Large intestine (tissue), 3 donors: Measurements from ENCODE around the gene LY86. TPM values are rescaled to one million over a fixed set of nuclear protein-coding genes. Genes with fewer than 3 reads are reported as not detected.

Experiments used
- DNase-seq, 2 donors: peaks; one replicate each; pipeline versions ENCODE4 v3.0.0 to v3.0.0-alpha.2; 2013
- H3K27ac ChIP-seq: one replicate; pipeline ENCODE4 v1.5.1; 2013; ENCODE audit warnings: low read length
- H3K27me3 ChIP-seq: 2 replicates; pipeline ENCODE4 v1.6.1; 2013; ENCODE audit warnings: low read length; ENCODE audit not compliant: control insufficient read depth, insufficient read depth
- H3K36me3 ChIP-seq: 2 replicates; pipeline ENCODE4 v1.6.1; 2013; ENCODE audit warnings: low read length; ENCODE audit not compliant: control insufficient read depth, insufficient read depth
- H3K4me1 ChIP-seq: one replicate; pipeline ENCODE4 v1.6.1; 2013; ENCODE audit warnings: low read length; ENCODE audit not compliant: control insufficient read depth, insufficient read depth
- H3K4me3 ChIP-seq: one replicate; pipeline ENCODE4 v1.5.1; 2013; ENCODE audit warnings: low read length
- H3K9me3 ChIP-seq: one replicate; pipeline ENCODE4 v1.6.1; 2013; ENCODE audit warnings: mild to moderate bottlenecking, low read depth, low read length, moderate library complexity; ENCODE audit not compliant: control insufficient read depth
- WGBS: methylation state at CpG from one replicate; pipeline ENCODE4 v1.1.5; 2013; ENCODE audit warnings: low lambda C conversion rate; ENCODE audit not compliant: insufficient coverage; 5-methylcytosine and 5-hydroxymethylcytosine counted together
- polyA plus RNA-seq: library from polyadenylated mRNA; unstranded; fragments of 120-200 nt; gene quantifications from one replicate; pipeline ENCODE4 v1.2.1, GENCODE V29; 2013

Gene LY86
- polyA plus RNA-seq, 1 donor = 3.5 TPM

DNA sequence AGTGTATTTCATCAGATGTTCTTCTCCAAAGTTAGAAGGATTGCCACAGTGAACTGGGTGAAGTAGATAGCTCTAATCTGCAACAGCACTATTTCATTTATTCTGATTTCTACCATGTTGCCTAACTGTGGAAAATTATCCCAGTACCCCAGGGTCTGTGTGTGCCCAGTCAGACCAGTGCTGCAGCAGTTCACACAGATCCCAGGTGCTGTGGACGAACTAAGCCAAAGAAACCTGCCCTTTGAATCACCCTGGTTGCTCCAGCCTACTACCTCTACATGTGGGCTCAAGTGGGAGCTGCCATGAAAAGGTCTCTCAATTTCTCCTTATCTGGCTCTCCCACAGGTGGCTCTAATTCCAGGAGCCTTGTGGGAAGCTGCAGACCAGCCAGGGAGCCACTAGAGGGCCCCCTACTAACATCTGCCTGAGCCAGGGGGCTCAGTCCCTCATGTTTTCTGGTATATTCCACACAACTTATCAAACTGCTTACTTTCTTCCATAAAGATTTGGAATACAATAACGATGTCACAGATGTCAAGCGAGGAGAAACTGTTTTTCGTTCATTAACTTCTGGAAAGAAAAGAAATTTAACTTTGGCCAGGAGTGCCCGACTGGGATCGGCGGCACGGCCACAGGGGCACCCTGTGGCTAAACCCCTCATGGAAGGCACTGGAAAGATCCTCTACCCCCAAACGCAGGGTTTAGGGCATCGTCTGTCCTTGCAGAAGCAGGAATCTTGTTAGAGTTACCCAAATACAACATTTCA is 31.6 kb upstream of the LY86 start:
- Histone ChIP-seq H3K4me3 (no peak overlapping the region), H3K9me3 (no peaks in the 10 kb centered on the region), H3K36me3 (no peaks in the 10 kb centered on the region), H3K4me1 (no peaks in the 10 kb centered on the region), H3K27ac (no peak overlapping the region), H3K27me3 (peaks cover 9% of the 10 kb centered on the region)
- peak in 1 of 2 donors; percentile 20 for DNase-seq
- 0% methylated on average over 1 of the region's 10 CpGs for WGBS

DNA sequence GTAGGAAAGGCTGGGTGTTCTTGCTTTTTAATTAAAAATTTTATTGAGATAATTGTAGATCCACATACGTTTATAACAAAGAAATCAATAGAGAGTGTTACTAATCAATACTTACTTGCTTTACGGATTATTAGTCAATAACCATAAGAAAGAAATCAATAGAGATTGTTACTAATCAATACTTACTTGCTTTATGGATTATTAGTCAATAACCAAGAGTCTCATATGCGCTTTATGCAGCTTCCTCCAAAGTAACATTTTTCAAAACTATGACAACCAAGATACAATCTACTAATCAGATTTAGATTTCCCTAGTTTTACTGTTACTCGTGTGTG is 31.0 kb upstream of the LY86 start:
- 100% methylated on average over 3 of the region's 4 CpGs for WGBS
- Histone ChIP-seq H3K27ac (no peak overlapping the region), H3K36me3 (no peaks in the 10 kb centered on the region), H3K4me3 (no peak overlapping the region), H3K4me1 (no peaks in the 10 kb centered on the region), H3K9me3 (no peaks in the 10 kb centered on the region), H3K27me3 (peaks cover 9% of the 10 kb centered on the region)
- no peak for DNase-seq

GRCh38 chr6:6557886-6558285 is 30.6 kb upstream of the LY86 start:
- no peak for DNase-seq
- Histone ChIP-seq H3K36me3 (no peaks in the 10 kb centered on the region), H3K27ac (no peak overlapping the region), H3K27me3 (peaks cover 9% of the 10 kb centered on the region), H3K4me1 (no peaks in the 10 kb centered on the region), H3K4me3 (no peak overlapping the region), H3K9me3 (no peaks in the 10 kb centered on the region)
- 100% methylated on average over 3 of the region's 7 CpGs for WGBS

GRCh38 chr6:6559994-6560570 is 28.4 kb upstream of the LY86 start:
- Histone ChIP-seq H3K4me3 (no peak overlapping the region), H3K36me3 (no peaks in the 10 kb centered on the region), H3K27ac (no peak overlapping the region), H3K4me1 (no peaks in the 10 kb centered on the region), H3K27me3 (peaks cover 9% of the 10 kb centered on the region), H3K9me3 (no peaks in the 10 kb centered on the region)
- no peak for DNase-seq
- no CpG with 5 or more reads among the region's 6 CpGs for WGBS

- no peaks in the 10 kb centered on the region for H3K9me3 ChIP-seq
- no peaks in the 10 kb centered on the region for H3K36me3 ChIP-seq
- H3K4me1 ChIP-seq = no peaks in the 10 kb centered on the region
- no peak overlapping the region for H3K27ac ChIP-seq
- DNase-seq = no peak
- H3K27me3 ChIP-seq = peaks cover 4% of the 10 kb centered on the region
- no CpG with 5 or more reads among the region's 3 CpGs for WGBS
- H3K4me3 ChIP-seq = no peak overlapping the region
Observed at GRCh38 chr6:6560909-6561308, 27.6 kb upstream of the LY86 start.

DNA sequence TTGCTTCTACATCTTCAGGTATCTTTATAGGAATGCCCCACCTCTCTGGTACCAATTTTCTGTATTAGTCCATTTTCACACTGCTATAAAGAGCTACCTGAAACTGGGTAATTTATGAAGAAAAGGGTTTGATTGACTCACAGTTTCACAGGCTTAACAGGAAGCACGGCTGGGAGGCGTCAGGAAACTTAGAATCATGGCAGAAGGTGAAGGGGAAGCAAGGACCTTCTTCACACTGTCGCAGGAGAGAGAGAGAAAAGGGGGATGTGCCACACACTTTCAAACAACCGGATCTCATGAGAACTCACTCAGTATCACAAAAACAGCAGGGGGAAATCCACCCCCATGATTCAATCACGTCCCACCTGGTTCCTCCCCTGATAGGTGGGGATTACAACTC is 24.4 kb upstream of the LY86 start:
- Histone ChIP-seq H3K4me3 (no peak overlapping the region), H3K36me3 (no peaks in the 10 kb centered on the region), H3K27ac (no peak overlapping the region), H3K4me1 (no peaks in the 10 kb centered on the region), H3K9me3 (no peaks in the 10 kb centered on the region), H3K27me3 (no peaks in the 10 kb centered on the region)
- DNase-seq = no peak
- WGBS = no CpG with 5 or more reads among the region's 5 CpGs

DNA sequence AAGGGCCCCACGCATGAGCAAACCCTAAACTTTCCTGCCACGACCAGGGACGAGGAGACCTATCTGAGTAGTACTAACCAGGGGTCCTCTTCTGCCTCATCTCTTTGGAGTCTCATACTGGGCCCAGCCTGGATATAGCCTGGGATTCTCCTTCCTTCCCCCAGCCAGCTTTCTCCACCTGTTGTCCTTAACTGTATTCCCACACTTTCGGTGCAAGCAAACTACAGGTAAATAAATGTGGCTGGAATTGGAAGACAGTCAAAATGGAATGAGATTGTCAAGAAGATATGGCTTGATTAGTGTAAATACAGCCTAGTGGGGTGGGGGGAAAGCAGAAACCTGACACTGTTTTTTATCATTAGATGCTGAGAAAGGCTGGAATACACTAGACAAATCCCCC is 23.5 kb upstream of the LY86 start:
- no CpG with 5 or more reads among the region's 4 CpGs for WGBS

GRCh38 chr6:6565488-6565887 is 23.0 kb upstream of the LY86 start:
- Histone ChIP-seq H3K9me3 (no peaks in the 10 kb centered on the region), H3K4me3 (no peak overlapping the region), H3K27ac (no peak overlapping the region), H3K4me1 (no peaks in the 10 kb centered on the region), H3K36me3 (no peaks in the 10 kb centered on the region), H3K27me3 (peaks cover 2% of the 10 kb centered on the region)
- no CpG with 5 or more reads among the region's 3 CpGs for WGBS
- no peak for DNase-seq

More for the DNA sequence above, 23.5 kb upstream of the LY86 start:
- no peak for DNase-seq
- Histone ChIP-seq H3K27me3 (peaks cover 2% of the 10 kb centered on the region), H3K36me3 (no peaks in the 10 kb centered on the region), H3K4me1 (no peaks in the 10 kb centered on the region), H3K27ac (no peak overlapping the region), H3K9me3 (no peaks in the 10 kb centered on the region), H3K4me3 (no peak overlapping the region)

DNA sequence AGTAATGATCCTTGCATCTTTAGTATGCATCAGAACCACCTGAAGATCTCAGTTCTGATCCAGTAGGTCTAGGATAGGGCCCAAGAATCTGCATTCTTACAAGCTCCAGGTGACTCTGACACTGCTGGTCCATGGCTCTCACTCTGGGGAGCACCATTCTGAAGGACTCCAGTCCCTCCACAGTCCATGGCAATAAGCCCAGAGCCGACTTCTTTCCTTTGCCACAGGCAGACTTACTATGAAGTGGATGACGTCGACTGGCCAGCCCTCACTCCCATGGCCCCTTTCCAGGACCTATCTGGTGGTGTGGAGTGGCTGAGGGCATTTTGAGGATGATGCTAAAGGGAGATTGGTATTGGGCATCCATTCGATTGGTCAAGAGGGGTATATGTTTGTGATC is 21.8 kb upstream of the LY86 start:
- DNase-seq = no peak
- WGBS = no CpG with 5 or more reads among the region's 4 CpGs

DNA sequence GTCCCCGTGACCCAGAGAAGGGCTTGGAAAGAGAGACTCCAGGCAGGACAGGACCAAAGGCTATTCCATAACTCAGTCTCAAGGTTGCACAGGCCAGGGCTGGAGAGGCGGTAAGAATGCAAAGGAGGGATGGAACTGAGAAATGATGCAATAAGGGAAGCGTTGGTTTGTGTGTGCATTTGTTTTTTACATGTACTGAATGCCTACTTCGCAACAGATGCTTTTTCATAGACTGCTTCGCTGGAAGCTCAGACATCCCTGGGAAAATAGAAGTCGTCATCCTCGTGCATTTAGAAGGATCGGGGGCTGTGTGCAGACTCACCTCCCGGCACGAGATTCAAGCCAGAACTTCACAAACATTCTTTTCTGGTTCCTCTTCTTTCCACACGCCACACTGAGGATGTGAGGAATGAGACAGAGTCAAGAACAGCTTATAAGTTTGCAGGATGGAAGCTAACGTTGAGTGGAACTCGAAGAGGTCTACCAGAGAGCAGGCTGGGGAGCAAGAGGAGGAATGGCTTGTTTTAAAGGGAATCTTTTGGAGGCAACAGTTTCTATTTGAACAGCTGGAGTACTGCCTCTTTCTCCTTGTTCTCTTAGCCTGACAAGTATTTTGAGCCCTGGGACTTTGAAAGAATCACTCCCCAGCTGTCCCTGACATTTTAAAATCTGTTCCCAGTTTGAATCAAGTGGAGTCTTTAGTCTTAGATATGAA is 19.3 kb upstream of the LY86 start:
- Histone ChIP-seq H3K27me3 (peaks cover 5% of the 10 kb centered on the region), H3K27ac (no peak overlapping the region), H3K4me1 (no peaks in the 10 kb centered on the region), H3K36me3 (no peaks in the 10 kb centered on the region), H3K9me3 (no peaks in the 10 kb centered on the region), H3K4me3 (no peak overlapping the region)
- no peak for DNase-seq
- WGBS = 81% methylated on average over 4 of the region's 13 CpGs

More for the DNA sequence above, 21.8 kb upstream of the LY86 start:
- Histone ChIP-seq H3K36me3 (no peaks in the 10 kb centered on the region), H3K27ac (no peak overlapping the region), H3K27me3 (peaks cover 2% of the 10 kb centered on the region), H3K9me3 (no peaks in the 10 kb centered on the region), H3K4me1 (no peaks in the 10 kb centered on the region), H3K4me3 (no peak overlapping the region)
